ENCODE results near the gene MAPK8. TPM values are rescaled to one million over a fixed set of nuclear protein-coding genes. Genes with fewer than 3 reads are reported as not detected.

The MAPK8 gene
- total and polyA plus RNA-seq, 3 donors from 2014 or later, result 91.8 to 114 (median 98.8) TPM

DNA sequence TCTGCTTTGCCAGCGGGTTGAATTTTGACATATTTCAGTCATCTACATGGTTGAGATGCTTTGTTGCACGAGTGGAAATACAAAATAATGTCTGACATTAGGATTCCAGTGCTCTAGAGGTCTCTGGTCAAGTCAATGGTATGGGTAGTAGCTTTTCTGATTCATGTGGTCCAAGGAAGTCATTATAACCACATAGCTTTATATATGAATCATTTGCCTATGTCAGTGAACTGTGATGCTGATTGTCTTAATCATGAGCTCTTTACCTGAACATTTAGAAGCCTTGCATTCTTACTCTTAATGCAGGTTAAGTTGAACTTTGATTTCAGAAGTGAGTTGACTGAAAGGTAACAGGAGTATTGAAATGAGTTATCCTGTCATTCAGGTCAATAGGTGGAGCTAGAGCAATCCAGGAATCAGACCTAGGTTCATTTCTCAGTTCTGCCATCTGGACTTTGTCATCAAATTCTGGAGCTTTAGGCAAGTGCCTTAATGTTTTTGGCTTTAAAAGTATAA, 3.3 kb downstream of the MAPK8 start:
- peaks cover 7% of the 10 kb centered on the region for H3K4me1 ChIP-seq
- no peak for DNase-seq
- H3K27ac ChIP-seq, result no peak overlapping the region
- no peaks in the 10 kb centered on the region for H3K27me3 ChIP-seq
- TF ChIP-seq POLR2A (IDR thresholded peaks at IDR 0.05), result no peak
- TF ChIP-seq, protein P1, sequence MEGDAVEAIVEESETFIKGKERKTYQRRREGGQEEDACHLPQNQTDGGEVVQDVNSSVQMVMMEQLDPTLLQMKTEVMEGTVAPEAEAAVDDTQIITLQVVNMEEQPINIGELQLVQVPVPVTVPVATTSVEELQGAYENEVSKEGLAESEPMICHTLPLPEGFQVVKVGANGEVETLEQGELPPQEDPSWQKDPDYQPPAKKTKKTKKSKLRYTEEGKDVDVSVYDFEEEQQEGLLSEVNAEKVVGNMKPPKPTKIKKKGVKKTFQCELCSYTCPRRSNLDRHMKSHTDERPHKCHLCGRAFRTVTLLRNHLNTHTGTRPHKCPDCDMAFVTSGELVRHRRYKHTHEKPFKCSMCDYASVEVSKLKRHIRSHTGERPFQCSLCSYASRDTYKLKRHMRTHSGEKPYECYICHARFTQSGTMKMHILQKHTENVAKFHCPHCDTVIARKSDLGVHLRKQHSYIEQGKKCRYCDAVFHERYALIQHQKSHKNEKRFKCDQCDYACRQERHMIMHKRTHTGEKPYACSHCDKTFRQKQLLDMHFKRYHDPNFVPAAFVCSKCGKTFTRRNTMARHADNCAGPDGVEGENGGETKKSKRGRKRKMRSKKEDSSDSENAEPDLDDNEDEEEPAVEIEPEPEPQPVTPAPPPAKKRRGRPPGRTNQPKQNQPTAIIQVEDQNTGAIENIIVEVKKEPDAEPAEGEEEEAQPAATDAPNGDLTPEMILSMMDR (IDR thresholded peaks at IDR 0.05), result no peak
- 64 to 74% methylated on average over 2 of the region's 2 CpGs for WGBS, 2 donors
- H3K36me3 ChIP-seq (ENCODE audit: low read depth, missing control alignments), result no peaks in the 10 kb centered on the region
- no peak overlapping the region for H3K4me3 ChIP-seq
- H3K9me3 ChIP-seq, result no peaks in the 10 kb centered on the region
- intact Hi-C loops (cut with DNase I; ENCODE audit: low total_unique reads), result no loop called here

DNA sequence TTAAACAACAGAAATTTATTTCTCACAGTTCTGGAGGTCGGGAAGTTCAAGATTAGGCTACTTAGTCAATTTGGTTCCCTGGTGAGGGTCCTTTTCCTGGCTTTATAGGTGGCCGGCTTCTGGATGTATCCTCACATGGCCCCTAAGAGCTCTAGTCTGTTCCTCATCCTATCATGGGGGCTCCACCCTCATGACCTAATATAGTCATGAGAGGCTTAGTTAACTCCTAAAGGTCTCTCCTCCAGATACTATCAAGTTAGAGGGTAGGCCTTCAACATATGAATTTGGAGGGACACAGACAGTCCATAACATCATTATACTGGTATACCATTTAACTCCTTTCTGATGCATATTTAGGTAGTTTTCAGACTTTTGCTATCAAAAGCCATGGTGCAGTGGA, 7.6 kb downstream of the MAPK8 start:
- Histone ChIP-seq H3K27me3 (no peaks in the 10 kb centered on the region), H3K4me3 (no peak overlapping the region), H3K36me3 (ENCODE audit: low read depth, missing control alignments) (no peaks in the 10 kb centered on the region), H3K27ac (no peak overlapping the region), H3K9me3 (no peaks in the 10 kb centered on the region), H3K4me1 (no peaks in the 10 kb centered on the region)
- 89 to 90% methylated on average over 2 of the region's 2 CpGs for WGBS, 2 donors
- DNase-seq, result no peak
- TF ChIP-seq, protein P1 (IDR thresholded peaks at IDR 0.05), result no peak
- no peak for TF ChIP-seq POLR2A (IDR thresholded peaks at IDR 0.05)
- intact Hi-C loops (cut with DNase I; ENCODE audit: low total_unique reads), result no loop called here

DNA sequence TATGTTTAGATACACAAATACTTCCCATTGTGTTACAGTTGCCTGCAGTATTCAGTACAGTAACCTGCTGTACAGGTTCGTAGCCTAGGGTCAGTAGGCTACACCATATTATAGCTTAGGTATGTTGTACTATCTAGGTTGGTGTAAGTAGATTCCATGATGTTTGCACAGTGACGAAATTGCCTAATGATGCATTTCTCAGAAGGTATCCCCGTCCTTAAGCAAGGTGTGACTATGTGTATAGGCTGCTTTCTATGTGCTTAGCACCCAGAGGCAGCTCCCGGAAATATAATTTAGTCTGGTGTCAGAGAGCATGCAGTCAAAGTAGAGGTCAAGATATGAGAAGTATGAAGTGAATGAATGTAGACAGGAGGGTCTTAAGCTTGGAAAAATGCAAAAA, 9.8 kb downstream of the MAPK8 start:
- intact Hi-C loops (cut with DNase I; ENCODE audit: low total_unique reads), result no loop called here
- H3K4me3 ChIP-seq, result no peak overlapping the region
- 89 to 91% methylated on average over 4 of the region's 4 CpGs for WGBS, 2 donors

DNA sequence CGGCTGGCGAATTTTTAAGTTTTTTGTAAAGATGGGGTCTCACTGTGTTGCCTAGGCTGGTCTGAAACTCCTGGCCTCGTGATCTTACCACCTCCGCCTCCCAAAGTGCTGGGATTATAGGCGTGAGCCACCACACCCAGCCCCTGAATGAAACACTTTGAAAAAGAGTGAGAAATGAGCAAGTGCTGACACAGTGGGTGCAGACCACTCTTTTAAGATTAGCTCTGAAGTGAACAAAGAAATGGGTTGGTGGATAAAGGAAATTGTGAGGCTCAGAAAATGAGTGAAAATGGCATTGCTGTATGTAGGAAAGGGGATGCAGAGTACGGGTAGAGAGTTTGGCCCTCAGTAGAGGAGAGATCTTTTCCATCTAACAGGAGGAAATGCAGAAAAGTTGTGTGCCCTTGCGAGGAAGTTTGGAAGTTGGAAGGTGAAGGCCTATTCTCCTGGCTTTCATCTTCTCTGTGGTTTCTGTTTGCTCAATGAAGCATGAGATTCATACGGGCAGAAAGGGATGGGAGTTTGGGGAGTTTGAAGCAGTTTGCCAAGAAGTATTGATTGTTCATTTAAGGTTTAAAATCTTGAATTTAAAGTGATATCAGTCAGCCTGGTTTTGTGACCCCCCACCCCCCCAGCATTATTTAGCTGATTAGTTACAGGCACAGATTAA, 11.0 kb downstream of the MAPK8 start:
- TF ChIP-seq POLR2A (IDR thresholded peaks at IDR 0.05), result no peak
- H3K27ac ChIP-seq, result no peak overlapping the region
- H3K36me3 ChIP-seq (ENCODE audit: low read depth, missing control alignments), result no peaks in the 10 kb centered on the region
- WGBS, 2 donors, result 72 to 80% methylated on average over 8 of the region's 8 CpGs
- no peaks in the 10 kb centered on the region for H3K4me1 ChIP-seq
- no peak for DNase-seq
- intact Hi-C loops (cut with DNase I; ENCODE audit: low total_unique reads), result no loop called here
- no peaks in the 10 kb centered on the region for H3K27me3 ChIP-seq
- no peaks in the 10 kb centered on the region for H3K9me3 ChIP-seq
- no peak overlapping the region for H3K4me3 ChIP-seq

More for the DNA sequence above, 9.8 kb downstream of the MAPK8 start:
- no peak for DNase-seq
- no peaks in the 10 kb centered on the region for H3K36me3 ChIP-seq (ENCODE audit: low read depth, missing control alignments)
- no peak for TF ChIP-seq POLR2A (IDR thresholded peaks at IDR 0.05)
- TF ChIP-seq, protein P1 (IDR thresholded peaks at IDR 0.05), result no peak
- H3K9me3 ChIP-seq, result no peaks in the 10 kb centered on the region
- no peak overlapping the region for H3K27ac ChIP-seq
- no peaks in the 10 kb centered on the region for H3K27me3 ChIP-seq
- H3K4me1 ChIP-seq, result no peaks in the 10 kb centered on the region

DNA sequence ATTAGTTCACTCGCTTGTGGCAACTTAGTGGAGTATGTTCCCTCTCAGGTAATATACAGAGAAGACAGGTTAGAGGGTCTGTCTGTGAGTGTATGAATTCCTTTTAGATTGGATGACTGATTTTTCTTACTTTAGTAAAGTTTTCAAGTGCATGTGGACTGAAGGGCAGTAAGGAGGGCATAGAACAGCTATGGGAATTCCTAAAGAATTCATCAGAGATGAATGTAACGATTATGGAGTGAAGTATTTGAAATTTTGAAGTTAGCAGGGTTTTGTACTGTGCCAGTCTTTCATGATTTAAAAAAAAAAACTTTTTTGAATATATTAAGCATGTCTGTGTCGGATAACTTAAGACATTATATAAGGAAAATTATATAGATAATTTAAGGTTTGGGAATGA, 15.5 kb downstream of the MAPK8 start:
- TF ChIP-seq, protein P1 (IDR thresholded peaks at IDR 0.05), result no peak
- no peak for TF ChIP-seq POLR2A (IDR thresholded peaks at IDR 0.05)
- DNase-seq, result no peak
- Histone ChIP-seq H3K4me1 (no peaks in the 10 kb centered on the region), H3K4me3 (no peak overlapping the region), H3K27me3 (no peaks in the 10 kb centered on the region), H3K9me3 (no peaks in the 10 kb centered on the region), H3K36me3 (ENCODE audit: low read depth, missing control alignments) (no peaks in the 10 kb centered on the region), H3K27ac (no peak overlapping the region)
- intact Hi-C loops (cut with DNase I; ENCODE audit: low total_unique reads), result no loop called here
- WGBS, 2 donors, result 90 to 92% methylated on average over 3 of the region's 3 CpGs
